Sigmoid colon (tissue), 7 donors: ENCODE data around the gene STK32A. TPM values are rescaled to one million over a fixed set of nuclear protein-coding genes. Genes with fewer than 3 reads are reported as not detected.

Experiments
- DNase-seq: peaks from one replicate; pipeline ENCODE4 v3.0.0-alpha.2; 2019
- H3K27ac ChIP-seq, 4 donors: fragments of 200-600 bp; sonication (generic); one replicate each; pipeline ENCODE4 v1.5.1; 2016 to 2019; ENCODE audit warnings: mild to moderate bottlenecking in 1 of 4
- H3K27me3 ChIP-seq, 3 donors: fragments of 200-600 bp; sonication (generic); one replicate each; pipeline ENCODE4 v1.5.1; 2019; ENCODE audit warnings: mild to moderate bottlenecking in 1 of 3
- H3K36me3 ChIP-seq, 4 donors: fragments of 200-600 bp; sonication (generic); one replicate each; pipeline ENCODE4 v1.5.1; 2016 to 2019
- H3K4me1 ChIP-seq, 4 donors: fragments of 200-600 bp; sonication (generic); one replicate each; pipeline ENCODE4 v1.5.1; 2017 to 2019
- H3K4me3 ChIP-seq, 4 donors: fragments of 200-600 bp; sonication (generic); one replicate each; pipeline ENCODE4 v1.5.1; 2017 to 2019; ENCODE audit warnings: mild to moderate bottlenecking in 2 of 4, moderate library complexity in 1 of 4
- H3K9me3 ChIP-seq, 4 donors: fragments of 200-600 bp in 3 of 4; sonication (generic) in 3 of 4; one replicate each; pipeline versions ENCODE4 v1.5.1 to v1.6.1; 2013 to 2019
- EP300 ChIP-seq, 4 donors: sonication (generic); formaldehyde crosslinking; IDR thresholded peaks; one replicate each; pipeline ENCODE4 v1.6.1; 2017; ENCODE audit warnings: antibody characterized with exemption in 4 of 4
- POLR2A ChIP-seq, 2 donors: fragments of 450-650 bp; IDR thresholded peaks; one replicate each; pipeline ENCODE4 v1.6.1; 2016; ENCODE audit warnings: antibody characterized with exemption in 2 of 2, mild to moderate bottlenecking in 2 of 2, moderate library complexity in 2 of 2
- POLR2AphosphoS5 ChIP-seq, 4 donors: sonication (generic); formaldehyde crosslinking; IDR thresholded peaks; one replicate each; pipeline ENCODE4 v1.6.1; 2017; ENCODE audit warnings: antibody characterized with exemption in 4 of 4
- WGBS, 2 donors: extraction: QIAGEN DNeasy Blood & Tissue Kit; methylation state at CpG; one replicate each; pipeline ENCODE4 v1.1.7; 2013; 5-methylcytosine and 5-hydroxymethylcytosine counted together
- intact Hi-C: fragments of 100-400 bp; cut with DNase I; formaldehyde crosslinking; loops from one replicate; pipeline ENCODE4 v1.15.1; 2023
- polyA plus RNA-seq, 3 donors: library from polyadenylated mRNA; stranded (reverse); fragments of 200-250 nt; gene quantifications; one replicate each; pipeline ENCODE4 v1.2.3, GENCODE V29; 2013
- total RNA-seq, 4 donors: library from RNA; depleted of rRNA; stranded (reverse); fragments of >200 nt; gene quantifications; one replicate each; pipeline ENCODE4 v1.1.0, GENCODE V29; 2016
- TF ChIP-seq, protein P1 (sequence below), 4 experiments: fragments of 450-650 bp in 3 of 4; fragments of 200-600 bp in 1 of 4; IDR thresholded peaks; one replicate each; pipeline ENCODE4 v1.5.1; 2016 to 2019; ENCODE audit warnings: antibody characterized with exemption in 4 of 4, mild to moderate bottlenecking in 3 of 4, moderate library complexity in 2 of 4
- donor health status: healthy with polysubstance abuse.
- donor health status: Bipolar disorder and iron deficiency.
- donor health status: healthy.

Gene STK32A
- total and polyA plus RNA-seq, 7 donors, result under 0.01 to 9.1 (median 4.5) TPM; not detected in 1

DNA sequence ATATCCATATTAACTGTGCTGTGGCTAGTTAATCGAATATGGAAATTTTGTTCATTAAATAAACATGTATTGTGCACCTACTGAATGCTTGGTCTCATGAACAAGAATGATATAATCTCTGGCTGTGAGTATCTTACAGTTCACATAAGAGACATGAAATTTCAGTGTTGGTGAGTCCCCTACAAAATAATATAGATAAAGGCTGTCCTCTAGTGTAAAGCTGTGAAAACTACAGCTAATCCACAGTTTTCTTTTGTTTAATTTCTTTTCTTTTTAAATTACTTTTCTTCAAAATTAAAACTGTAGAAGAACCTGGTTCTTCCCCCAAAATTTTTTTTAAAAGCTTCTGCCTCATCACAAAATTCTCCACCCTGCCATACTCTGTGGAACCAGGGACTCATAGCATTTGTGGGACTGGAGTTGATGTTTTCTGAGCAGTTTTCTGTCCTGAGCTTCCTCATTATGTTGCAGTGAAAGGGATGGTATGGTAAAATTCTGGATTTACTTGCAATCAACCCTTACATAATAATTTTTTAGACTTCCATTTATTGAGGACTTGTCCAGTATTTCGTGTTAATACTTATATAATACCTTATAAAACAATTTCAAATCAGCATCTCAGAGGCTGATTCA is 135.0 kb downstream of the STK32A start:
- Histone ChIP-seq H3K4me1 (peaks cover 0 to 5% (median 0%) of the 10 kb centered on the region in 4 donors), H3K4me3 (no peak overlapping the region), H3K9me3 (no peaks in the 10 kb centered on the region), H3K36me3 (no peaks in the 10 kb centered on the region), H3K27ac (no peak overlapping the region), H3K27me3 (no peaks in the 10 kb centered on the region)
- WGBS, 2 donors, result 2 to 39% methylated on average over 2 of the region's 2 CpGs
- no peak for DNase-seq
- intact Hi-C loops, result no loop called here
- TF ChIP-seq, protein P1, sequence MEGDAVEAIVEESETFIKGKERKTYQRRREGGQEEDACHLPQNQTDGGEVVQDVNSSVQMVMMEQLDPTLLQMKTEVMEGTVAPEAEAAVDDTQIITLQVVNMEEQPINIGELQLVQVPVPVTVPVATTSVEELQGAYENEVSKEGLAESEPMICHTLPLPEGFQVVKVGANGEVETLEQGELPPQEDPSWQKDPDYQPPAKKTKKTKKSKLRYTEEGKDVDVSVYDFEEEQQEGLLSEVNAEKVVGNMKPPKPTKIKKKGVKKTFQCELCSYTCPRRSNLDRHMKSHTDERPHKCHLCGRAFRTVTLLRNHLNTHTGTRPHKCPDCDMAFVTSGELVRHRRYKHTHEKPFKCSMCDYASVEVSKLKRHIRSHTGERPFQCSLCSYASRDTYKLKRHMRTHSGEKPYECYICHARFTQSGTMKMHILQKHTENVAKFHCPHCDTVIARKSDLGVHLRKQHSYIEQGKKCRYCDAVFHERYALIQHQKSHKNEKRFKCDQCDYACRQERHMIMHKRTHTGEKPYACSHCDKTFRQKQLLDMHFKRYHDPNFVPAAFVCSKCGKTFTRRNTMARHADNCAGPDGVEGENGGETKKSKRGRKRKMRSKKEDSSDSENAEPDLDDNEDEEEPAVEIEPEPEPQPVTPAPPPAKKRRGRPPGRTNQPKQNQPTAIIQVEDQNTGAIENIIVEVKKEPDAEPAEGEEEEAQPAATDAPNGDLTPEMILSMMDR (IDR thresholded peaks at IDR 0.05), result peak in 3 of 4 experiments; percentile 22 to 49 (median 26)
- no peak for TF ChIP-seq POLR2AphosphoS5 (IDR thresholded peaks at IDR 0.05)
- TF ChIP-seq EP300 (IDR thresholded peaks at IDR 0.05), result no peak
- TF ChIP-seq POLR2A (IDR thresholded peaks at IDR 0.05), result no peak

DNA sequence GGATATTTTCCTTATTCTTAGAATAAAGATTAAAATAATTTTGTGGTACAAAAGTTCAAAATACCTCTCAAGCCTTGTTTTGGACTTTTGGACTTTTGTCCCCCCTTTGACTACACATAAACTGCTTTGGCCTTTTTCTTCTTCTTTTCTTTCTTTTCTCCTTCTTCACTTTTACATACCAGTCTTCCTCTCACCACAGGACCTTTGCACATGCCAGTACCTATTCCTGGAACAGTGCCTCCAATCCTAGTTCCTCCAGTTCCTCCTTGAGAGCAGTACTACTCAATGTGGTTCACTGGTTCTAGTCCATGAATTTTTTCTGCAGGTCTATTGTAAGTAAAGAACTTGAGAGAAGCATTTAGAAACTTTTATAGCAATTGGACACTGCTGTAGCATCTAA is 136.5 kb downstream of the STK32A start:
- TF ChIP-seq POLR2A (IDR thresholded peaks at IDR 0.05), result no peak
- TF ChIP-seq POLR2AphosphoS5 (IDR thresholded peaks at IDR 0.05), result no peak
- no peak for TF ChIP-seq EP300 (IDR thresholded peaks at IDR 0.05)
- TF ChIP-seq, protein P1 (IDR thresholded peaks at IDR 0.05), result no peak
- DNase-seq, result no peak
- intact Hi-C loops, result no loop called here
- H3K27me3 ChIP-seq, result no peaks in the 10 kb centered on the region
- no peaks in the 10 kb centered on the region for H3K36me3 ChIP-seq
- H3K9me3 ChIP-seq, result no peaks in the 10 kb centered on the region
- no peak overlapping the region for H3K27ac ChIP-seq
- H3K4me3 ChIP-seq, result no peak overlapping the region
- H3K4me1 ChIP-seq, result peaks cover 0 to 5% (median 0%) of the 10 kb centered on the region in 4 donors

DNA sequence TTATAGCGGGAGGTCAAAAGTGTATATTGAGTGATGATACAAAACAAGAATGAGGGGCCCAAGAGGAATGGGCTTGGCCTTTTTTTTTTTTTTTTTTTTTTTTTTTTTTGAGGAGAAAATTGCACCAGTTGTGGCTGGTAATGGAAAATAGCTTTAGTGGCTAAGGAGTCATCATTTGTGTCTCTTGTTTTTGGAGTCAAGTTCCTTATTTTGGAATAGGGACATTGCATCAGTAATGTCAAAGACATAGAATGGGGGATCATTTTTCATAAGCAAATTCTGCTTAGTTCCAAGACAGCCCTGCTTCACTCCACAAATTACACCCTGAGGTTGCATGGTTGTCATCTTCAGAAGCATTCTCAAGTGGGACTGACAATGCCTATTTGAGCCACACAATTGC is 137.4 kb downstream of the STK32A start:
- H3K27me3 ChIP-seq, result no peaks in the 10 kb centered on the region
- 93 to 97% methylated on average over 1 of the region's 1 CpG for WGBS, 2 donors
- no peak for DNase-seq
- no peaks in the 10 kb centered on the region for H3K36me3 ChIP-seq
- no peak overlapping the region for H3K4me3 ChIP-seq
- H3K27ac ChIP-seq, result no peak overlapping the region
- intact Hi-C loops, result no loop called here
- no peaks in the 10 kb centered on the region for H3K9me3 ChIP-seq
- H3K4me1 ChIP-seq, result peaks cover 0 to 5% (median 0%) of the 10 kb centered on the region in 4 donors
- TF ChIP-seq POLR2AphosphoS5 (IDR thresholded peaks at IDR 0.05) (no peak), EP300 (IDR thresholded peaks at IDR 0.05) (no peak), POLR2A (IDR thresholded peaks at IDR 0.05) (no peak)
- TF ChIP-seq, protein P1 (IDR thresholded peaks at IDR 0.05), result no peak

DNA sequence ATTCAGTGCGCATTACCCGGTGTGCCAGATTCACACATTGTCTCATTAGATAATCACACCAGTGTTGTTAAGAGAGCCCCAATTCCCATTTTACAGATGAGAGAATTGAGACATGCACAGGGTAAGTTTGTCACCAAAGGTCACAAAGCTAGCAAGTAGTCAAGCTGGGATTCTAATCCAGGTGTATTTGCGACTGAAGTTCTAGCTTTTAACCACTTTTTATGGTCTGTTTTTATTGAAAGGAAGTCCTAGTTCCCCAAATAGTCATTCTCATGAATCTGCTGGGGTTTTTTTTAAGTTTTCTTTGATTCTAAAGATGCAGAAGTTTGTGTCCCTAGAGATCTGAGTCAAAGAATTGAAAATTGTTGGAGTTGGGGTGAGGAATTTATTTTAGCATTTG is 138.5 kb downstream of the STK32A start:
- no peaks in the 10 kb centered on the region for H3K27me3 ChIP-seq
- peaks cover 0 to 5% (median 0%) of the 10 kb centered on the region in 4 donors for H3K4me1 ChIP-seq
- H3K4me3 ChIP-seq, result no peak overlapping the region
- DNase-seq, result no peak
- H3K9me3 ChIP-seq, result no peaks in the 10 kb centered on the region
- 80% methylated on average over 3 of the region's 3 CpGs for WGBS, 2 donors
- H3K36me3 ChIP-seq, result no peaks in the 10 kb centered on the region
- TF ChIP-seq POLR2A (IDR thresholded peaks at IDR 0.05) (no peak), POLR2AphosphoS5 (IDR thresholded peaks at IDR 0.05) (no peak), EP300 (IDR thresholded peaks at IDR 0.05) (no peak)
- TF ChIP-seq, protein P1 (IDR thresholded peaks at IDR 0.05), result no peak
- H3K27ac ChIP-seq, result no peak overlapping the region
- intact Hi-C loops, result no loop called here

DNA sequence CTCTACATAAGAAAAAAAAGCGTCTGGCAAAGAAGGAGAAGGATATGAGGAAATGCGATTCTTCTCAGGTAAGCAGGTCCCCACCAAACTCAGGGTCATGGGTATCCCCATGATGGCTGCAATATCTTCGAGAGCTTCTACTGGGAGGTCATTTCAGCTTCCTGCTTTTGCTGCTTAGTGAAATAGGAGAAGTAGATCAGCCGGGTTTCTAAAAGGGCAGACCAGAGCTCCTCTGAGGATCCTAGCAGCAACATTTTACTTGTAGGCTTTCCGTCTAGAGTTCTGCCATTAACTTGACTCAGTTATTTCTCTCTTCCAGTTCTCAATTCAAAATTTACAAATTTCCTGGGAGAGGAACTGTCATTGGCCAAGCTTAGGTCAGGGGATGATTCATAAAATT is 140.3 kb downstream of the STK32A start:
- TF ChIP-seq POLR2A (IDR thresholded peaks at IDR 0.05) (no peak), EP300 (IDR thresholded peaks at IDR 0.05) (no peak), POLR2AphosphoS5 (IDR thresholded peaks at IDR 0.05) (no peak)
- TF ChIP-seq, protein P1 (IDR thresholded peaks at IDR 0.05), result no peak
- 78 to 80% methylated on average over 5 of the region's 5 CpGs for WGBS, 2 donors
- H3K27ac ChIP-seq, result no peak overlapping the region
- H3K27me3 ChIP-seq, result no peaks in the 10 kb centered on the region
- no peak for DNase-seq
- H3K9me3 ChIP-seq, result no peaks in the 10 kb centered on the region
- H3K4me3 ChIP-seq, result no peak overlapping the region
- intact Hi-C loops, result no loop called here
- H3K36me3 ChIP-seq, result no peaks in the 10 kb centered on the region
- peaks cover 0 to 4% (median 0%) of the 10 kb centered on the region in 4 donors for H3K4me1 ChIP-seq
